T-helper 1 cell treated with Interleukin-12 subunit alpha and Interleukin-12 subunit beta and Interleukin-4 antibody, amounts not matched to agents 30 μg/mL and 1 μg/mL, for 36 hours (primary cell): ENCODE results near the gene CNBD2.
"Not testable (repeated sequence)": the region's sequence is repeated elsewhere in the genome, so short reads cannot be mapped to it uniquely, and the experiment has no call there.

Experiments
- H3K27ac Mint-ChIP-seq: one replicate; pipeline ENCODE4 v1.8.0; 2021; ENCODE audit warnings: mild to moderate bottlenecking, mixed read lengths
- H3K27me3 Mint-ChIP-seq: one replicate; pipeline ENCODE4 v1.8.0; 2021; ENCODE audit warnings: low read depth, mixed read lengths
- H3K36me3 Mint-ChIP-seq: one replicate; pipeline ENCODE4 v1.8.0; 2021; ENCODE audit warnings: low read depth, mixed read lengths
- H3K4me1 Mint-ChIP-seq: one replicate; pipeline ENCODE4 v1.8.0; 2021; ENCODE audit warnings: low read depth, mixed read lengths
- H3K4me3 Mint-ChIP-seq: one replicate; pipeline ENCODE4 v1.8.0; 2021; ENCODE audit warnings: mild to moderate bottlenecking, moderate library complexity, mixed read lengths
- H3K9me3 Mint-ChIP-seq: one replicate; pipeline ENCODE4 v1.8.0; 2021; ENCODE audit warnings: mixed read lengths

Gene CNBD2

DNA sequence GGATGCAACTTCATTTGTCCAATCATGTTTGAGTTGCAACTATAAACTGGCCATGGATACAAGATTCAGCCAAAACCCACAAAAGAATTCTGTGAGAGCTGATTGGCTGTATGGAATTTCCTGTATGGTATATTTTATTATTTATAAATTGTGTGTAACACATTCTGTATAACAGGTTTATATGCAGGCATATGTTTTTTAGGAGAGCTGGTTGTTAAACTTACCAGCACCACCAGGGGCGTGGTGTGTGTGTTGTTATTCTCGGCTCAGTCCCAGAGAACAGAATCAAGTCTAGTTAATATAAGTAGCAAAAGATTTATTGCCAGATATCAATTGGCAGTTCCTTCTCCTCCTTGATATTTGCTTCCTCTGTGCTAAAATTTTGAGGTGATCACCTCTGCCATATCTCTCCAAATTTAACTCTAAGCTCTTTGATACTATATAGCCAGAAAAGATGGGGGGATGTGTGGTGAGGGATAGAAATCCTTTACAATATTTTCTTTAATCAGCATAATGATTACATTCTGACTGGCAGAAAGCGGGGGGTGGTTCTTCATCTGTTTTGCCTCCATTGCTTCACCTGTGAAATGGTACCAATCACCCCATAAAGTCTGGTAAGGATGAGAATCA, 22.9 kb downstream of the CNBD2 start:
- no peak overlapping the region for H3K4me3 Mint-ChIP-seq
- no peaks in the 10 kb centered on the region for H3K36me3 Mint-ChIP-seq
- H3K27me3 Mint-ChIP-seq, result peaks cover 33% of the 10 kb centered on the region
- H3K9me3 Mint-ChIP-seq, result no peaks in the 10 kb centered on the region
- H3K4me1 Mint-ChIP-seq, result peaks cover 3% of the 10 kb centered on the region
- H3K27ac Mint-ChIP-seq, result no peak overlapping the region

DNA sequence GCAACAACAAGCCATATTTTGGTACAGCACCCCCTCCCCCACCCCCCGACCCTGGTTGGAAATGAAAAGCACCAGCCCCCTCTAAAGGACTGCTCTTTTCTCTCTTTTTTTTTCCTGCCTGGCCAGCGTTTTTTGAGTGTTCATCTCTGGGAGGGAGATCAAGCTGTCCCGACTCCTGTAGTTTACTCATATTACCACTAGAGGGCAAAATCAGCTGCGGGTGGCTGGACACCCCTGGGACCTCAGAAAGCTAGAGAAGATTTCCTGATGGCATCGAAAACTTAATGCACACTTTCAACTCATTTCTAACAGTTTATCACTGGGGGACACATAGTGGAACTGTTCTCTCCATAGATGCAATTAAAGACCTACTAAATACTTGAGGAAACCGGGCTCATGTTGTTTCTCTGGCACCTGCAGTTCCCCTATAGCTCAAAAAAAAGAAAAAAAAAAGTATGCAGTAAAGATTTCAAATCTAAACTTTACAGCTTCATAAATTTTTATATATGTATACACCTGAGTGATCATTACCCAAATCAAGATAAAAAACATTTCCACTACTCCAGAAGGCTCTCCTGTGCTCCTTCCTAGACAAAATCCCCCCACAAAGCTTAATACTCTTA, 24.4 kb downstream of the CNBD2 start:
- Mint-ChIP-seq H3K27ac (no peak overlapping the region), H3K27me3 (peaks cover 25% of the 10 kb centered on the region), H3K4me3 (no peak overlapping the region), H3K4me1 (peaks cover 3% of the 10 kb centered on the region), H3K36me3 (no peaks in the 10 kb centered on the region), H3K9me3 (no peaks in the 10 kb centered on the region)

DNA sequence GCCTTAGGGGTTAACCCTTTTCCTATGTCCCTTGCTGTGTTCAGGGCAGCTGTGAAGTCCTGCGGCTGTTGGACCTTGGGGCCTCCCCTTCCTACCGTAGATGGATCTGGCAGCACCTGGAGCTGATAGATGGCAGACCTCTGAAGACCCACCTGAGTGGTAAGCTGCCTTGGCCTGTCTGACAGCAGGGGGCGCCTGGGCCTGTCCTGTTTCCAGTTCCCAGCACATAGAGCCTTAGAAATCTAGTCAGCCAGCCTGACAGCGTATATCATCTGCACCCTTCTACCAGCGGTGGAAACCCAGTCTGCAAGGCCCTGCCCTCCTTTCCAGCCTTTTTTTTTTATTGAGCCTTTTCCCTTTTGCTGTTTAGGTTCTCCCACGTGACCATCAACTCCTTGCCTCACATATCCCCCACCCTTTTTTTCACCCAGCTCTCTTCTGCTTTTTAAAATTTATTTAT, 26.6 kb downstream of the CNBD2 start:
- Mint-ChIP-seq H3K4me1 (peaks cover 3% of the 10 kb centered on the region), H3K9me3 (no peaks in the 10 kb centered on the region), H3K27me3 (peaks cover 10% of the 10 kb centered on the region), H3K27ac (no peak overlapping the region), H3K36me3 (no peaks in the 10 kb centered on the region), H3K4me3 (no peak overlapping the region)

DNA sequence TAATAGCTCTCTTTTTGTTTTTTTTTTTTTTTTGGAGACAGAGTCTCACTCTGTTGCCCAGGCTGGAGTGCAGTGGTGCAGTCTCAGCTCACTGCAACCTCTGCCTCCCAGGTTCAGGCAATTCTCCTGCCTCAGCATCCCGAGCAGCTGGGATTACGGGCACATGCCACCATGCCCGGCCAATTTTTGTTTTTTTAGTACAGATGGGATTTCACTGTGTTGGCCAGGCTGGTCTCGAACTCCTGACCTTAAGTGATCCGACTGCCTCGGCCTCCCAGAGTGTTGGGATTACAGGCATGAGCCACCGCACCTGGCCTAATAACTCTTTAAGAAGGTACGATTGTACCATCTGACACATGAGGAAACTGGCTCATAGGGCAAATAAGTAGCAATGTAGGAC, 28.1 kb downstream of the CNBD2 start:
- H3K36me3 Mint-ChIP-seq, H3K27me3 Mint-ChIP-seq, H3K4me3 Mint-ChIP-seq, H3K4me1 Mint-ChIP-seq, H3K27ac Mint-ChIP-seq, H3K9me3 Mint-ChIP-seq: not testable (repeated sequence)

DNA sequence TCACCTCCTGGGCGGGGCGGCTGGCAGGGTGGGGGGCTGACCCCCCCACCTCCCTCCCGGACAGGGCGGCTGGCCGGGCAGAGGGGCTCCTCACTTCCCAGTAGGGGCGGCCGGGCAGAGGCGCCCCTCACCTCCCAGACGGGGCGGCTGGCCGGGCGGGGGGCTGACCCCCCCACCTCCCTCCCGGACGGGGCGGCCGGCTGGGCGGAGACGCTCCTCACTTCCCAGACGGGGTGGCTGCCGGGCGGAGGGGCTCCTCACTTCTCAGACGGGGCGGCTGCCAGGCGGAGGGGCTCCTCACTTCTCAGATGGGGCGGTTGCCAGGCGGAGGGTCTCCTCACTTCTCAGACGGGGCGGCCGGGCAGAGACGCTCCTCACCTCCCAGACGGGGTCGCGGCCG, 32.9 kb downstream of the CNBD2 start:
- not testable (repeated sequence) for H3K27me3 Mint-ChIP-seq, H3K27ac Mint-ChIP-seq, H3K4me3 Mint-ChIP-seq, H3K4me1 Mint-ChIP-seq, H3K36me3 Mint-ChIP-seq
- peaks cover 19% of the 10 kb centered on the region for H3K9me3 Mint-ChIP-seq

DNA sequence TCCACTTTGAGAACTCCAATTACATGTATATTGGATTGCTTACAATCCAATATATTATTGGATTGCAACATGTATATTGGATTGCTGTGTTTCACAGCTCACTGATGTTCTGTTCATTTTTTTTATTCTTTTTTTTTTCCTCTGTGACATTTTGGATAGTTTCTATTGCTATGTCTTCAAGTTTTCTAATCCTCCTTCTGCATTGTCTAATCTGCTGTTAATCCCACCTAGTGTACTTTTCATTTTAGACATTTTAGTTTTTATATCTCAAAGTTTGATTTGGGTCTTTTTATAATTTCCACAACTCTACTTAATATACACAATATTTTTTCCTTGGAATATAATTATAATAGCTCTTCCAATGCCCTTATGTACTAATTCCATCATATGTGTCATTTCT, 34.5 kb downstream of the CNBD2 start:
- no peaks in the 10 kb centered on the region for H3K4me1 Mint-ChIP-seq
- no peak overlapping the region for H3K4me3 Mint-ChIP-seq
- H3K36me3 Mint-ChIP-seq, result no peaks in the 10 kb centered on the region
- H3K27me3 Mint-ChIP-seq, result peaks cover 7% of the 10 kb centered on the region
- peaks cover 19% of the 10 kb centered on the region for H3K9me3 Mint-ChIP-seq
- no peak overlapping the region for H3K27ac Mint-ChIP-seq

DNA sequence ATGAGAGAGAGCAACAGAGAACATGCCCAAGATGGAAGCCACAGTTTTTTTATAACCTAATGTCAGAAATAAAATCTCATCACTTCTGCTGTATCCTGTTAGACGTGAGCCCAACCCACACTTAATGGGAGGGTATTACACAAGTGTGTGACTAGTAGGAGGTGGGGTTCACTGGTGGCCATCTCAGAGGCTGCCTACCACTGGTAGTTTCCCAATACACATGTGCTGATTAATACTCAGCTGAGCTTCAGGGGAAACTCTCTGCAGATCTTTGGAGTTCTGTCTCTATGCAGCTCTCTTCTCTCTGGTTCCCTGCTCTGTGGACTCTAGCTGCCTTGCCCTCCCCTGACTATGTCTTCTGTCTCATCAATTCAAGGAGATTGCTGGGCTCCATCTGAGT, 35.7 kb downstream of the CNBD2 start:
- no peak overlapping the region for H3K4me3 Mint-ChIP-seq
- H3K27me3 Mint-ChIP-seq, result peaks cover 7% of the 10 kb centered on the region
- peaks cover 19% of the 10 kb centered on the region for H3K9me3 Mint-ChIP-seq
- no peaks in the 10 kb centered on the region for H3K4me1 Mint-ChIP-seq
- no peaks in the 10 kb centered on the region for H3K36me3 Mint-ChIP-seq
- no peak overlapping the region for H3K27ac Mint-ChIP-seq

DNA sequence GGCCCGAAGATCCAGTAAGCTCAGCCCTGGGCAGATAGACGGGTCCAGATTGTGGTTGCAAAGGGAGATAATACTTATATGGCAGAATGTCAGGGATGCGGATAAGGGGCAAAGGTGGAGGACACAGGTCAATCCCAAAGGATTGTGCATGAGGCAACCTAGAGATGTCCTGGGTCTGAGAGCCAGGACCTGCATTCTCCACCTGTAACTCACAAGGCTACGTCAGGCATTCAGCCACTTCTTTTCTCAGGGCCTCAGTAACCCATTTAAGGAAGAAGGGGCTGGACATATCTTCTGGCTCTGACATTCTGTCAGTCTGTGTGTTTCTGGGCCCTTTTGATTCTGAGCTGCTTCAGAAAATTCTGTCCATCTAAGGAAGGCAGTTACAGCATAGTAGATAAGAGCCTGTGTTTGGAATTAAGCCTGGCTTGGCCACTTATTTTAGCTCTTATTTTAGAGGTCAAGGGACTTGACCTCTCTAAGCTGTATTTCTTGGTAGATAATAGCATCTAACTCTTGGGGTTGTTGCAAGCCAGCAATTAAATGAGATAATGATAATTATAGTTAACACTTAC, 40.2 kb downstream of the CNBD2 start:
- Mint-ChIP-seq H3K4me3 (no peak overlapping the region), H3K9me3 (peaks cover 9% of the 10 kb centered on the region), H3K36me3 (no peaks in the 10 kb centered on the region), H3K27ac (no peak overlapping the region), H3K27me3 (no peaks in the 10 kb centered on the region), H3K4me1 (no peaks in the 10 kb centered on the region)

DNA sequence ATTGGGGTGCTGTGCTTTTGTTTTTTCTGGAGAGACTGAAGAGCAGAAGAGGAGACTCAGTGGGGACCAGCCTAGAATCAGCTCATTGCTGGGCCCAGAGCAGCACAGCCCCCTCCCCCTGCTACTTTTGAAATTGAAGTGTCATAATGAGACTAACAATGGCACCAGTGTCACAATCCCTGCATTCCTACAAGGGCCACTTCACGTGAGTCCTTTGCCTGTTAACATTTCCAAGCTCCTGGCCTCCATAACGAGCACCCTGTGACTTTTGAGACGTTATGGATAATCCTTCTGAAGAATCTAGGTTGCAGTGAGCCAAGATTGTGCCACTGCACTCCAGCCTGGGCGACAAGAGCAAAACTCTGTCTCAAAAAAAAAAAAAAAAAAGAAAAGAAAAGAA, 41.7 kb downstream of the CNBD2 start:
- H3K36me3 Mint-ChIP-seq, result no peaks in the 10 kb centered on the region
- H3K27ac Mint-ChIP-seq, result no peak overlapping the region
- H3K4me3 Mint-ChIP-seq, result no peak overlapping the region
- no peaks in the 10 kb centered on the region for H3K9me3 Mint-ChIP-seq
- no peaks in the 10 kb centered on the region for H3K4me1 Mint-ChIP-seq
- peaks cover 4% of the 10 kb centered on the region for H3K27me3 Mint-ChIP-seq

DNA sequence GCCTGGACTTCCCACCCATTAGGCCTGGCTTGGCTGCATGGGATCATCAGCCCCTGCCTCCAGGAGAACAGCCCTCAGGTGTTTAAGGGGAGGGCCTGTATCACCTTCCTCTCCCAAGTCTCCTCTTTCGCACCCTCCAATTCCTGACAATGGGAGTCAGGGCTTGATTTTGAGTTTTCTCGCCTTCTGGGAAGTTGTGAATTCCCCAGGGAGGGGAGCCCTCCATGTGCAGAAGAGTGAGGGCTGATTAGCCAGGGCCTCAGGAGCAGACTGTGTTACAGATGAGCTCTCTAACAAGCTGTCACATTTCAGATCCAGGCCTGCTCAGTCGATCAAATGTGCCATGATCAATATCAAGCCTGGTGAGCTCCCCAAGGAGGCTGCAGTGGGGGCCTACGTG, 42.4 kb downstream of the CNBD2 start:
- Mint-ChIP-seq H3K4me3 (no peak overlapping the region), H3K27ac (no peak overlapping the region), H3K27me3 (peaks cover 7% of the 10 kb centered on the region), H3K4me1 (no peaks in the 10 kb centered on the region), H3K9me3 (no peaks in the 10 kb centered on the region), H3K36me3 (no peaks in the 10 kb centered on the region)

DNA sequence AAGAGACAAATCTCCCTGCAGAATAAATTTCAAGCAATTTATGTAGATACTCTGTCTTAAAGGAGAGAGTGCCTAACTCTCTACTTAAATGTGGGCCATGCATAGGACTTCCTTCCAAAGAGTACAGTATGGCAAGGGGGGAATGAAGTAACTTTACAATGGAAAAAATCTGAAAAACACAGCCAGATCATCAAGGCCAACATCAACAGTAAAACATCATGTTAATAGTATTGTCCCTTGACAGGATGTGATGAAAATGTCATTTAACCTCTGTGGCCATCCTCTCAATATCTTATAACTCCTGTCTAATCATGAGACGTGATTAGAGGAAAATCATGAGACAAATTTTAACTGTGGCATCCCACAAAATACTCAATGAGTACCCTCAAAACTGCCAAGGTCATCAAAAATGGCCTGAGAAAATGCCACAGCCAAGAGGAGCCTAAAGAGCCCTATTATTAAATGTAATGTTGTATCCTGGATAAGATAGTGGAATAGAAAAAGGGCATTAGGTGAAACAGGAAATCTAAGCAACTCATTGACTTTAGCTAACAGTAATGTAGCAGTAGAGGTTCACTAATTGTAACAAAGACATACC, 47.5 kb downstream of the CNBD2 start:
- H3K27me3 Mint-ChIP-seq, result peaks cover 7% of the 10 kb centered on the region
- H3K9me3 Mint-ChIP-seq, result no peaks in the 10 kb centered on the region
- H3K4me3 Mint-ChIP-seq, result no peak overlapping the region

DNA sequence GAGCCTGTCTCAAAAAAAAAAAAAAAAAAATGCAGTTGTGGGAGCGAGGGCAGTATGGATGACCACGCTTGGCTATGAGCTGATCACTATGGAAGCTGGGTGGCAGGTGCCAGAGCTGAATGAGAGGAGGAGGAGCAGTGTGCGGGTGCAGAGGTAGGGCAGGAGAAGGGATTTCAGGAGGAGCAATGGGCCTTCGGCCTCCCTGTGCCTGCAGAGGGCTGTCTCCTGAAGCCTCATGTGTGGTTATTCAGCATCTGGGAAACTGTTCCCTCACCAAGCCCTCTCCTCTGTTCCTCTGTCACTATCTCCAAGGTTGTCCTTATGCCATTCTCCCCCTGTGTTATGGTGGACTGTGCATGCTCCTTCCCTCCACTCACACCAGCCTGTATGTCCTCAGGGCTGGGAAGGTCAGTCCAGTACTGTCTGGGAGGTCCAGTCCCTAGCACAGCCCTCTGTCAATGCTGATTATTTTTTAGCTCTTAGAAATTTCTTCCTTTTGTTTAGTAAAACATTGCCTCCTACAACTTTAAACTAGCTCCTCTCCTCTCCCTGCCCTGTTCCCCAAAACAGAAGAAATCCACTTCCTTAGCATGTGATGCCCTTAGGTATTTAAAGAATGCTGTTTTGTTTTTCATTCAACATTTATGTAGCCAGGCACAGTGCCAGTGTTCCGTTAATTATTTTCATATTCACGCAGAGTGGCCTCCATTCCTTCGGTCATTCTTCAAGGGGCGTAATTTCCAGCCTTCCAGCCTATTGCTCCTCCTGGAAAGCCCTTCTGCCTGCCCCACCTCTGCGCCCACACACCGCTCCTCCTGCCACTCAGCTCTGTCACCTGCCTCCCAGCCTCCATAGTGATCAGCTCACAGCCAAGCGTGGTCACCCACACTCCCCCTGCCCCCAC, 48.9 kb downstream of the CNBD2 start:
- Mint-ChIP-seq H3K27me3 (peaks cover 7% of the 10 kb centered on the region), H3K27ac (no peak overlapping the region), H3K9me3 (no peaks in the 10 kb centered on the region), H3K4me3 (no peak overlapping the region), H3K36me3 (no peaks in the 10 kb centered on the region), H3K4me1 (no peaks in the 10 kb centered on the region)

More for the DNA sequence above, 47.5 kb downstream of the CNBD2 start:
- no peaks in the 10 kb centered on the region for H3K36me3 Mint-ChIP-seq
- no peak overlapping the region for H3K27ac Mint-ChIP-seq
- H3K4me1 Mint-ChIP-seq, result no peaks in the 10 kb centered on the region

DNA sequence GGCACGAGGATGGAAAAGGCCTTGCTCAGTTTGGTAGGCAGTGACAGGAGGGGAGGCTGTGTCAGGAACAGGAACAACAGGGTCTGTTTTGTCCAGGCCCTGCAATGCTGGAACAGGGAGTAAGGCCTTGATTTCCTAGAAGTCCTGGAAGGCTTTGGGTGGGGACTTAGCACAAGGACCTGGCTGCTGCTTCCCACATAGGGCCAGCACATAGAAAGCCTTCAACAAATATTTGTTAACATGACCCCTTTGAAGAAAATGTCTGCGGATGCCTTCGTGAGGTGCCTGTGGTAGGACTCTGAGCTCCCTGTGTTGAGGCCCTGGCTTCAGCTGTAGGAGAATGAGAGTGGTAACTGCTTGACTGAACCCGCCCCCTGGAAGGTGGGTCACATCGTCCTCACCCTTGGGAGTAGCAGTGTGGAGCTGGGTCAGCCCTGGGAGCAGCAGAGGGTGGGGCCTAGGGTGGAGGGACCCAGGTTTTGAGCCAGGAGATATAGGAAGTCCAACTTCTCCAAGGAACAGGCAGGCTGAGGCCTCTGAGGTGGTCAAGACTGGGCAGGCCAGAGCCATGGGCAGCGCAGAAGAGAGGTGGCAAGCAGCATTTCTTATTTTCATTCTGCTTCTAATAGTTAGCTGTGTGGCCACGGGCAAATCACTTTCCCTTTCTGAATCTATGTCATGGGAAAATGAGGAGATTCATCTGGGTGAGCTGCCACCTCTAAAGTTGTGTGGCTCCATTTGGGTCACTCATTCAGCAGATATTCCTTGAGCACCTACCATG, 50.0 kb downstream of the CNBD2 start:
- Mint-ChIP-seq H3K27ac (no peak overlapping the region), H3K4me3 (no peak overlapping the region), H3K9me3 (no peaks in the 10 kb centered on the region), H3K4me1 (no peaks in the 10 kb centered on the region), H3K36me3 (no peaks in the 10 kb centered on the region), H3K27me3 (peaks cover 7% of the 10 kb centered on the region)

DNA sequence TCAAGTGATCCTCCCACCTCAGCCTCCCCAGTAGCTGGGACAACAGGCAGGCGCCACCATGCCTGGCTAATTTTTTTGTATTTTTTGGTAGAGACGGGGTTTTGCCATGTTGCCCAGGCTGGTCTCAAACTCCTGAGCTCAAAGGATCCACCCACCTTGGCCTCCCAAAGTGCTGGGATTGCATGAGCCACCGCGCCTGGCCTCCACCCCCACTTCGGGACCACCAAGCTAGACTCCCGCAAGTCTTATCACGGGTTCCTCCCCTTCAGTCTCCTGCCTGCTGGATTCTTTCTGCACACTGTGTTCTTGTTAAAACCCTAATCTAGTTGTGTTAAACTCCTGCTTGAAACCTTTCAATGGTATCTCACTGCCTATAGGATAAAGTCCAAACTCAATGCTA, 57.7 kb downstream of the CNBD2 start:
- not testable (repeated sequence) for H3K4me3 Mint-ChIP-seq, H3K36me3 Mint-ChIP-seq, H3K9me3 Mint-ChIP-seq, H3K27ac Mint-ChIP-seq, H3K4me1 Mint-ChIP-seq
- peaks cover 19% of the 10 kb centered on the region for H3K27me3 Mint-ChIP-seq
